ENCODE results near the gene CPA1. TPM values are rescaled to one million over a fixed set of nuclear protein-coding genes. Genes with fewer than 3 reads are reported as not detected.
A peak's percentile ranks its signal among the peaks of the same experiment; 100 is the strongest.

The CPA1 gene
- total RNA-seq, 1 experiment from 2014 or later, result 7.9 TPM

GRCh38 chr7:130353196-130353595 lies 27.1 kb upstream of the CPA1 start:
- DNase-seq (ENCODE audit: low spot score) (no peak), ATAC-seq (no peak)
- Mint-ChIP-seq H3K4me3 (no peak overlapping the region), H3K4me1 (peaks cover 54% of the 10 kb centered on the region), H3K9me3 (no peaks in the 10 kb centered on the region), H3K27ac (no peak overlapping the region), H3K27me3 (ENCODE audit: low read depth) (no peaks in the 10 kb centered on the region), H3K36me3 (no peaks in the 10 kb centered on the region)
- TF ChIP-seq KAT7 (CRISPR knock-in tag; IDR thresholded peaks at IDR 0.05; ENCODE audit: borderline replicate concordance) (no peak), USF1 (CRISPR knock-in tag; IDR thresholded peaks at IDR 0.05) (no peak), FOXP1 (CRISPR knock-in tag; IDR thresholded peaks at IDR 0.05; ENCODE audit: borderline replicate concordance) (no peak), ZNF532 (CRISPR knock-in tag; IDR thresholded peaks at IDR 0.05; ENCODE audit: borderline replicate concordance) (no peak), SMAD4 (CRISPR knock-in tag; IDR thresholded peaks at IDR 0.05) (no peak)
- TF ChIP-seq, protein P1, sequence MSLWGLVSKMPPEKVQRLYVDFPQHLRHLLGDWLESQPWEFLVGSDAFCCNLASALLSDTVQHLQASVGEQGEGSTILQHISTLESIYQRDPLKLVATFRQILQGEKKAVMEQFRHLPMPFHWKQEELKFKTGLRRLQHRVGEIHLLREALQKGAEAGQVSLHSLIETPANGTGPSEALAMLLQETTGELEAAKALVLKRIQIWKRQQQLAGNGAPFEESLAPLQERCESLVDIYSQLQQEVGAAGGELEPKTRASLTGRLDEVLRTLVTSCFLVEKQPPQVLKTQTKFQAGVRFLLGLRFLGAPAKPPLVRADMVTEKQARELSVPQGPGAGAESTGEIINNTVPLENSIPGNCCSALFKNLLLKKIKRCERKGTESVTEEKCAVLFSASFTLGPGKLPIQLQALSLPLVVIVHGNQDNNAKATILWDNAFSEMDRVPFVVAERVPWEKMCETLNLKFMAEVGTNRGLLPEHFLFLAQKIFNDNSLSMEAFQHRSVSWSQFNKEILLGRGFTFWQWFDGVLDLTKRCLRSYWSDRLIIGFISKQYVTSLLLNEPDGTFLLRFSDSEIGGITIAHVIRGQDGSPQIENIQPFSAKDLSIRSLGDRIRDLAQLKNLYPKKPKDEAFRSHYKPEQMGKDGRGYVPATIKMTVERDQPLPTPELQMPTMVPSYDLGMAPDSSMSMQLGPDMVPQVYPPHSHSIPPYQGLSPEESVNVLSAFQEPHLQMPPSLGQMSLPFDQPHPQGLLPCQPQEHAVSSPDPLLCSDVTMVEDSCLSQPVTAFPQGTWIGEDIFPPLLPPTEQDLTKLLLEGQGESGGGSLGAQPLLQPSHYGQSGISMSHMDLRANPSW (CRISPR knock-in tag; conservative IDR thresholded peaks at IDR 0.05; ENCODE audit: low read depth), result no peak
- CTCF ChIA-PET, result no interaction called here
- POLR2A ChIA-PET, result no interaction called here

DNA sequence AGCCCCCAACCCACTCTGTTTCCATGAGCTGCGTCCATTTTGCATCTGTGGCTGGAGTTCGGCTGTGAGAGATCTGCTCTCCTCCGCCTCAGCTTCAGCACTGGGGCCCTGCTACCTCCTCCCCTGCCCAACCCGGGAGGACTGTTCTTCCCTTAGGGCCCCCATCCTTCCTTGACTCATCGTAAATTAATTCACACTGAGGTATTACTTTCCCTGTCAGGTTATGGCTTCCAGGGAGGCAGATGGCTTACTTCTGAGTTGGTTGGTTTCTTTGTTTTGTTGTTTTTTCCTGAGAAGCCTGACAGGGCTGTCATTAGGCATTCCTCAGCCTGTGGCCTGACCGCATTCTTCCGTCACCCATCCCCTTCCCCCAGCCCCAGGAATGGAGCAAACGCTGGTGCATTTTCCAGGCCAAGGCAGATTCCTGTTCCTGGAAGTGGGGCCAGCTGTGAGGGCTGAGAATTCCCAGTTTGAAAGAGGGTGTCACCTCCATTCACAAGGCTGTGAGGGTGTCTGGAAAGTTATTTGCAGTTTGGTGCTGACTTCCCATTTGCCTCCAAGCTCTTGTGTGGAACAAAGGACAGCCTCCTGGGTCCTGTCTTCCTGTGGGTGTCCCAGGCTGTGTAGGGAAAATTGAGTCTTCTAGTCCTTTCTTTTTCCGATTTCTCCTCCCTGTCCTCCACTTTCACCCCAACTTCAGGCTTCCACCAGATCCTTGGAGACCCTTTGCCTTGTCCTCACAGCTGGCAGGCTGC lies 24.0 kb upstream of the CPA1 start:
- ATAC-seq (peak; percentile 83), DNase-seq (ENCODE audit: low spot score) (peak; percentile 72)
- Mint-ChIP-seq H3K4me3 (no peak overlapping the region), H3K9me3 (peaks cover 23% of the 10 kb centered on the region), H3K27ac (peak overlapping the region; percentile 88), H3K36me3 (peaks cover 12% of the 10 kb centered on the region), H3K4me1 (peaks cover 41% of the 10 kb centered on the region), H3K27me3 (ENCODE audit: low read depth) (no peaks in the 10 kb centered on the region; the same call in 1 of the 2 replicates)
- POLR2A ChIA-PET, result interaction anchor here (1.3 kb wide), 1 partner anchor 83 kb away, joined by 4 read pairs; no protein-coding TSS in a partner anchor
- CTCF ChIA-PET, result interaction anchor here (1.2 to 1.4 kb wide), 5 partner anchors 9 to 531 kb away, joined by 3 to 4 read pairs (median 3); no protein-coding TSS in a partner anchor
- TF ChIP-seq SP1 (CRISPR knock-in tag; conservative IDR thresholded peaks at IDR 0.05), result 0 out of 2 replicates have a peak, but pooled peaks have one; percentile 17
- TF ChIP-seq FOXK1 (CRISPR knock-in tag; IDR thresholded peaks at IDR 0.05), result no peak

GRCh38 chr7:130356876-130357611 lies 23.2 kb upstream of the CPA1 start:
- ChIA-PET CTCF (interaction anchor here (0.7 to 1.4 kb wide), 5 partner anchors 9 to 532 kb away, joined by 3 to 4 read pairs (median 3); no protein-coding TSS in a partner anchor), POLR2A (interaction anchor here (1.3 kb wide), 1 partner anchor 84 kb away, joined by 4 read pairs; no protein-coding TSS in a partner anchor)
- peaks cover 23% of the 10 kb centered on the region for H3K9me3 Mint-ChIP-seq
- ATAC-seq (no peak), DNase-seq (ENCODE audit: low spot score) (no peak)
- peak overlapping the region; percentile 88 for H3K27ac Mint-ChIP-seq
- H3K27me3 Mint-ChIP-seq (ENCODE audit: low read depth), result no peaks in the 10 kb centered on the region; the same call in 1 of the 2 replicates
- H3K4me1 Mint-ChIP-seq, result peaks cover 33% of the 10 kb centered on the region
- no peak overlapping the region for H3K4me3 Mint-ChIP-seq
- peaks cover 12% of the 10 kb centered on the region for H3K36me3 Mint-ChIP-seq
- no peak for TF ChIP-seq ELF4 (CRISPR knock-in tag; IDR thresholded peaks at IDR 0.05; ENCODE audit: low read depth)
- TF ChIP-seq, protein P2, sequence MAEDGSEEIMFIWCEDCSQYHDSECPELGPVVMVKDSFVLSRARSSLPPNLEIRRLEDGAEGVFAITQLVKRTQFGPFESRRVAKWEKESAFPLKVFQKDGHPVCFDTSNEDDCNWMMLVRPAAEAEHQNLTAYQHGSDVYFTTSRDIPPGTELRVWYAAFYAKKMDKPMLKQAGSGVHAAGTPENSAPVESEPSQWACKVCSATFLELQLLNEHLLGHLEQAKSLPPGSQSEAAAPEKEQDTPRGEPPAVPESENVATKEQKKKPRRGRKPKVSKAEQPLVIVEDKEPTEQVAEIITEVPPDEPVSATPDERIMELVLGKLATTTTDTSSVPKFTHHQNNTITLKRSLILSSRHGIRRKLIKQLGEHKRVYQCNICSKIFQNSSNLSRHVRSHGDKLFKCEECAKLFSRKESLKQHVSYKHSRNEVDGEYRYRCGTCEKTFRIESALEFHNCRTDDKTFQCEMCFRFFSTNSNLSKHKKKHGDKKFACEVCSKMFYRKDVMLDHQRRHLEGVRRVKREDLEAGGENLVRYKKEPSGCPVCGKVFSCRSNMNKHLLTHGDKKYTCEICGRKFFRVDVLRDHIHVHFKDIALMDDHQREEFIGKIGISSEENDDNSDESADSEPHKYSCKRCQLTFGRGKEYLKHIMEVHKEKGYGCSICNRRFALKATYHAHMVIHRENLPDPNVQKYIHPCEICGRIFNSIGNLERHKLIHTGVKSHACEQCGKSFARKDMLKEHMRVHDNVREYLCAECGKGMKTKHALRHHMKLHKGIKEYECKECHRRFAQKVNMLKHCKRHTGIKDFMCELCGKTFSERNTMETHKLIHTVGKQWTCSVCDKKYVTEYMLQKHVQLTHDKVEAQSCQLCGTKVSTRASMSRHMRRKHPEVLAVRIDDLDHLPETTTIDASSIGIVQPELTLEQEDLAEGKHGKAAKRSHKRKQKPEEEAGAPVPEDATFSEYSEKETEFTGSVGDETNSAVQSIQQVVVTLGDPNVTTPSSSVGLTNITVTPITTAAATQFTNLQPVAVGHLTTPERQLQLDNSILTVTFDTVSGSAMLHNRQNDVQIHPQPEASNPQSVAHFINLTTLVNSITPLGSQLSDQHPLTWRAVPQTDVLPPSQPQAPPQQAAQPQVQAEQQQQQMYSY (CRISPR knock-in tag; IDR thresholded peaks at IDR 0.05), result no peak
- no peak for TF ChIP-seq TCF7 (CRISPR knock-in tag; IDR thresholded peaks at IDR 0.05; ENCODE audit: low read depth)
- no peak for TF ChIP-seq OVOL2 (CRISPR knock-in tag; IDR thresholded peaks at IDR 0.05; ENCODE audit: borderline replicate concordance)
- TF ChIP-seq IRF2 (CRISPR knock-in tag; IDR thresholded peaks at IDR 0.05; ENCODE audit: borderline replicate concordance, low read depth), result no peak

Data from WTC11 (cell line).